Erythroblast (primary cell): ENCODE data around the gene SLC29A1.

Experiments used
- GATA1 ChIP-seq: IDR thresholded peaks from 2 replicates; pipeline ENCODE4 v1.6.1; 2011; ENCODE audit warnings: low read depth, mild to moderate bottlenecking, control low read depth, low read length, moderate library complexity
- POLR2A ChIP-seq: IDR thresholded peaks from 2 replicates; pipeline ENCODE4 v1.6.1; 2011; ENCODE audit warnings: mild to moderate bottlenecking, low read length

DNA sequence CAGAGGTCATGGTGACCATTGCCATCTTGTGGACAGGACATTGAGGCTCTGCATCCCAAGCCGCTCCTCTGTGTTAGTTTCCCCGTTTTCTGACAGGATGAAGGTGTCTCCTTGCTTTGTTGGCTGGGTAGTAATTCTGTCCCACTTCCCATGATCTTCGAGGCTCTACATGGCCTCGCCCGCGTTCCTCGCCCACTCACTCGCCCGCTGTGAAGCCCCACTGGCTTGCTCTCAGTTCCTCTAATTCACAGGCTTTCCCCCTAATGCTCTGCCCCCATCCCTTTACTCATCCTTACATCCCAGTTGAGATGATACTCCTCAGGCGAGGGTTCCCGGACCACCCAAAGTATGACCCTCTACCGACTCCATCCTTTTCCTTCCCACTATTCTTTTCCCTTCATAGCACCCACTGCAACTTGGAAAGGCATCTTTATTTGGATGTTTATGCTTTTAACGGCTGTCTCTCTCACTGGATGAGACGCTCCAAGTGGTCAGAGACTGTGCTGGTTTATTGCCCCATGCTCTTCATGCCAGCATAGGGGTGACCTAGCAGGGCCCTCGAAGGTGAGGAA lies 34.4 kb downstream of the SLC29A1 start:
- no peak for TF ChIP-seq POLR2A
- no peak for TF ChIP-seq GATA1
